Fibroblast of mammary gland (primary cell): ENCODE data around the gene VAMP1.
"Not testable (repeated sequence)": the region's sequence is repeated elsewhere in the genome, so short reads cannot be mapped to it uniquely, and the experiment has no call there.

Experiments used
- DNase-seq: peaks from one replicate; pipeline ENCODE4 v3.0.0-alpha.2; 2010; ENCODE audit warnings: low read depth
- H3K4me3 ChIP-seq: 2 replicates; pipeline ENCODE4 v1.5.1; 2011; ENCODE audit warnings: low read depth, mild to moderate bottlenecking, low read length, moderate library complexity; ENCODE audit not compliant: control insufficient read depth
- CTCF ChIP-seq: conservative IDR thresholded peaks from 2 replicates; pipeline ENCODE4 v1.5.1; 2011; ENCODE audit warnings: low read depth, low read length, inconsistent platforms; ENCODE audit not compliant: control insufficient read depth, insufficient read depth

The VAMP1 gene

GRCh38 chr12:6470375-6471163 is at the start of gene VAMP1:
VAMP1 (minus strand) TSS chr12:6470677; CDS start chr12:6470531, 146 bp downstream.
- no peak for TF ChIP-seq CTCF
- peak within 1 kb of the TSS; percentile 81 for H3K4me3 ChIP-seq
- peak; percentile 96 for DNase-seq

GRCh38 chr12:6520186-6520585 is 49.7 kb upstream of the VAMP1 start:
- no peak for TF ChIP-seq CTCF
- no peak overlapping the region for H3K4me3 ChIP-seq
- no peak for DNase-seq

- no peak for DNase-seq
- no peak for TF ChIP-seq CTCF
- H3K4me3 ChIP-seq: no peak overlapping the region
Measured at GRCh38 chr12:6508087-6508486, 37.6 kb upstream of the VAMP1 start.

- no peak for DNase-seq
- H3K4me3 ChIP-seq: no peak overlapping the region
- TF ChIP-seq CTCF: no peak
Measured at GRCh38 chr12:6507102-6507998, 36.9 kb upstream of the VAMP1 start.

GRCh38 chr12:6500466-6500865 is 30.0 kb upstream of the VAMP1 start:
- no peak for DNase-seq
- no peak overlapping the region for H3K4me3 ChIP-seq
- TF ChIP-seq CTCF: no peak

- DNase-seq, H3K4me3 ChIP-seq: not testable (repeated sequence)
Measured at GRCh38 chr12:6497291-6497690, 26.8 kb upstream of the VAMP1 start.

GRCh38 chr12:6494968-6495367 is 24.5 kb upstream of the VAMP1 start:
- peak; percentile 41 for DNase-seq
- peak overlapping the region; percentile 95 for H3K4me3 ChIP-seq
- TF ChIP-seq CTCF: no peak
